Activated CD4-positive, alpha-beta T cell treated with anti-CD3 and anti-CD28 coated beads, Interleukin-2, amount 50 U/mL, for 4 hours (primary cell): Measurements from ENCODE around the gene ABCB9.

Experiments
- DNase-seq, 2 experiments: peaks; one replicate each; pipeline ENCODE4 v3.0.0-alpha.2; 2020

Gene ABCB9

DNA sequence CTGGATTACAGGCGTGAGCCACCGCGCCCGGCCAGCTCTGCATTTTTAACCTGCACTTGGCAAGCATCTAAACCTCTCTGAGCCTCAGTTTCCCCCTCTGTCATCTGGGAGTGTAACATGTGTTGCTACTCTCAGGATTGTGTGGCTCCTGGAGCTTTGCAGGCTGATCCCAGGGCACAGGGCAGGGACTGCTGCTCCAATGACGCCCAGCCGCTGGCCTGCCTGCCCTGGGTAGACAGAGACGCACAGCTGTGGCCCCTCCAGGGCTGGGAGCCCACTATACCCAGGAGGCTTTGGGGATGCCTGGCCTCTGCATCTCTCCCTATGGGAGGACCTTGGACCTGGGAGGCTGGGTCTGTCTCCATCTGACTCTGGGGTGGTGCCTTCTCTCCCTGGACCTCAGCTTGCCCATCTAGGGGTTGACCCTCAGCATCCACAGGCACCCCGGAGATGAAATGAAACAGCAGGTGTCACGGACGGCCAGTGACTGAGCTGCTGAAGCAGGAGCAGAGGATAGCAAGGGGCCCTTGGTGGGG lies 27.9 kb upstream of the ABCB9 start:
- DNase-seq: no peak

DNA sequence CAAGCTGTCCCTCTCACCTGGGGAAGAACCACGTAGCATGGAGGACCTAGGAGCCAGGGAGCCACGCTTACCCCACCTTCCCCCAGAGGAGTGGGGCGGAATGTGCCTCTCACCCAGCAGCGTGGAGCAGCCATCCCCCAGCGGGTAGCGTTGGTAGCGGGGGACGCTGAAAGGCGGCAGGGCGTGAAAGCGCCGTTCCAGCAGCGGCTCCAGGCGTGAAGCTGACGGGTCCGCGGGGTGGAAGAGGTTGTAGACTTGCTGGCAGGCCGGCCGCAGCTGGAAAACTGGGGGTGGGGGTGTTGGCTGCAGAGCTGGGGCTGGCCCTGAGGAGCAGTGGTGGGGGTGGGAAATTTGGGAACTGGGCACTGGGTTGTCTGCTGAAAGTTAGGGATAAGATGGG lies 26.1 kb upstream of the ABCB9 start:
- DNase-seq: no peak

DNA sequence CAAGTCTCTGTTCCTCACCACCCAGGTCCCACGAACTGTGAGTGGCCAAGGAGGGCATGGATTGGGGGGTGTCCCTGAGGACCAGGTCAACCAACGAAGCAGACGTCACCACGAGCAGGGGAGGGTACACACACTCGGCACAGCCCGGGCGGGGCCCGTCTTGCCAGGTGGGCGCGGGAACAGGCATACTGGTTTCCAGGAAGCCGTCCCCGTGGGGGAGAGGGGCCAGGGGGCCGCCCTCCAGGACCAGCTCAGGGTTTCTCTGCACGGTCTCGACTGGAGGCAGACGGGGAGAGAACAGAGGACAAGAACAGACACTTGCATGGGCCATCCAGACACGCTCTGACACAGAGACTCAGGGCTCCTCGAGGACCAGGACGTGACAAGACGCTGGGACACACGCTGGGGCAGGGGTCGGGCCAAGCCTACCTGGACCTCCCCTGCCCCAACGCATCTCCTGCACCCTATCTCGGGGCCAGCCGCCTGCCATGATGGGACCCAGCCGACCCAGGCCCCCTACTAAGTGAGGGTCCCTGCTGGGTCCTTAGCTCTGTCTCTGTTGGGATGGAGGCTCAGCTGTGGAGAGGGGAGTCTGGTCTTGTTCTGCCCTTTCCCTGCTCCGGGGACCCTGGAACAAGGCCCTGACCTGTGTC lies 25.5 kb upstream of the ABCB9 start:
- DNase-seq: no peak

DNA sequence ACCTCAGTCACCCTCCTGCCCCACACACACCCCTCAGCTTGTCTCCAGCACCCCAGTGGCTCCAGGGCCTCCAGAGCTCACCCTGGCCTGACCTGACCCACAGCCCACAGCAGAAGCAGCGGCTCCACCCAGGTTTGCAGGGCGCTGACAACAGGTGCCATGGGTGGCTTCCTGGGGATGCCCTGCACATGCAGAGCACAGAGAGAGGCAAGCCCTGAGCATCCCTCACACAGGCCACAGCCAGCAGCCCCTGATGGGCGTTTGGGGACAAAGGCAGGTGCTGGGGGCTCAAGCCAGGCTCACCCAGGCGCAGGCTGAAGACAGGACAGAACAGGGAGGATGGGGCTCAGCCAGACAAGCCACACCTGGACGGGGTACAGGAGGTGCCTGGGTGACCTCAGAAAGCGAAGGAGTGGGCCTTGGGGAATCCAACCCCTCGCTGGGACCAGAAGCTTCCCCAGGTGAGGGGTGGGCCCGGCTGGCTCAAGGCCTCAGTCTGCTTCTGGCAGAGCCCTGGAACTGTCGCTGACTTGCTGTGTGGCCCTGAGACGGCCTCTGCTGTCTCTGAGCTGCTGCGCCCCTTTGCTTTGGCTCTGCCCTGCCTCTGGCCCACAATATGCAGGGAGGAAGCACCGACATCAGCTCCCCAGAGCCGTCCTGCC lies 24.8 kb upstream of the ABCB9 start:
- no peak for DNase-seq

DNA sequence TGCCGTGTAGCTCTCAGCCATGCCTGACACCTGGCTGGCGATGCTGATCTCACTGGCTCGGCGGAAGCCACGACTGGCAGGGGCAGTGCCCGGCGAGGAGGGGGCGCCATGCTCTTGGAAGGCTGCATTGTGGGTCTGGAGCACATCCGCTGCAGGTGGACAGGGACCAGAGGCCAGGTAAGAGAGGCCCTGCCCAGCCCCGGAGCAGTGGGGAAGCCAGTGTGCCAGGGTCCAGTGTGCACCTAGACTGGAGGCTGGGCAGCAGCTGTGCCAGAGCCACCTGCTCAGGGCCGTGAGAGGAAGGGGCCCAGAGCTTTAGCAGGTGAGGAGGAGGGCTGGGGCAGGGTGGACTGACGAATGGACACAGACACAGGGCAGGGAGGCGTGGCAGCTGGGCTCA lies 24.3 kb upstream of the ABCB9 start:
- DNase-seq: no peak

DNA sequence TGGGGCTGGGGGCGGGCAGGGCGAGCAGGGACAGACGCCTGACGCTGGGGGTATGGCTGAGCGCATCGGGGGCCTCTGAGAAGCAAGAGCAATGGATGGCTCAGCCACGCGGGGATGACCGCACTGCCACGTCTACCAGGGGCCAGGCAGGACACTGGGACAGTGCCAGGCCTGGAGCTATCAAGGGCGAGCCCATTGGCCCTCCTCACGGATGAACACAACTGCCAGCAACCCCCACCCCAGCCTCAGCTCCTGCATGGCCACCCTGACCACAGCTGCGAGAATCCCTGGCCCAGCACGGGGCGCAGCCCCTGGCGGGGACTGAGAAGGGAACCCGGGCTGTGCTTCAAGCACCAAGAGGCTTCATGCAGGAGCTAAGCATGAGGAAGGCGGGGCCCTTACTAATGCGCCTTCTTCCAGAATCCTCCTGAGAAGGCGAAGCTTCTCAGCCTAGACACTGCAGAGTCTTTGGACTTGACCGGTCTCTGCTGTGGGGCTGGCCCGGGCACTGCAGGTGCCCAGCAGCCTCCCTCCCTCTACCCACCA lies 23.7 kb upstream of the ABCB9 start:
- DNase-seq: no peak

DNA sequence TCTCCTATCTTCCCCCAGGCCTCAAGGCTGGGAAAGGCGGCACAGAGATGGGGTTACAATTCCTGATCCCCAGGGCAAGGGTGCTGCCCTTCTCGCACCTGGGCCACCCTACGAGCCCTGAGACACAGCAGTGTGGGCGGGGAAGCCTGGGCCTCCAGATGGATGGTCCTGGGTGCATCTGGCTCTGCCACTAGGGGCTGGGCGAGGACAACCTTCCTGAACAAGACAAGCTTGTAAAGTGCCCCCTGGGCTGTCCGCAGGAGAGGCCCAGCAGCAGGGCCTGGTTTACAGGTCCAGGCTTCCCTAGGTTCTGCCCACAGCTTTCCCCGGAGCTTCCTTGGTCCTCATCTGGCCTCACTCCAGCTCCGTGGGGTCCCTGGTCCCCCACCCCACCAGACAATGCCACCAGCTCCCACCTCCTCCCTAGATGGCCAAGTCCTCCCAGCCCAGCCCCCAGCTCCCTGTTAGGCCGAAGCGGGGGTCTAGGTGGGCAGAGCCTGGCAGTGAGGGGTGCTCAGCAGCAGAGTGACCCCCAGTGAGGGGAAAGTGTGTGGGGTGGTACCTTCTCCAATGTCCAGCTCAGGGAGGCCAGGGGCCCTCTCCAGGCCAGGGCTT lies 23.1 kb upstream of the ABCB9 start:
- no peak for DNase-seq

DNA sequence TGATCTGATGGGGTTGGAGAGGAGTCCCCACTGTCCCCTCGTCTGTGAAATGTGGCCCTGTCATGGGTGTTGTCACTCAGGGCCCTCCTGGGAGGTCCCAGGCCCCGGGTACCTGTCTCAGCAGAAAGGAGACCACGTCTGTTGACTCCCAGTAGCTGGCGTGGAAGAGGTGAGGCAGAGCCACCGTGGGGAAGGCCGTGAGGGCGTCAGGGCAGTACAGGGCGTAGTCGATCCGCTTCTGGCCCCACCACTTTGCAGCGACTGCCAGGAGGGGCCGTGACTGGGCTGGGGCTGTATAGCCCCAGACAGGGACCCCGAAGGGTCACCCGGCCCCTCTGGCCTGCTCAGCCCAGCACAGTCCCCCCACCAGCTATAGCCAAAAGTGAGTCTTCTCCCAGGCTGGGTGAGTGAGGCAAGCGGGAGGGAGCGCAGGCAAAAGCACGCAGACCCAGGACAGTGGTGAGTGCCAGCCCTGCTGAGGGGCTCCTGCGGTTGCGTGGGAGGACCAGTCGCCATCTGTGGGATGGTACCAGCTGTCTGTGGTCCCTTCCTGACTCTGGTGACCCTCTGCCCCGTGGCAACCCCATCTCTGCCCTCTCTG lies 22.4 kb upstream of the ABCB9 start:
- no peak for DNase-seq

DNA sequence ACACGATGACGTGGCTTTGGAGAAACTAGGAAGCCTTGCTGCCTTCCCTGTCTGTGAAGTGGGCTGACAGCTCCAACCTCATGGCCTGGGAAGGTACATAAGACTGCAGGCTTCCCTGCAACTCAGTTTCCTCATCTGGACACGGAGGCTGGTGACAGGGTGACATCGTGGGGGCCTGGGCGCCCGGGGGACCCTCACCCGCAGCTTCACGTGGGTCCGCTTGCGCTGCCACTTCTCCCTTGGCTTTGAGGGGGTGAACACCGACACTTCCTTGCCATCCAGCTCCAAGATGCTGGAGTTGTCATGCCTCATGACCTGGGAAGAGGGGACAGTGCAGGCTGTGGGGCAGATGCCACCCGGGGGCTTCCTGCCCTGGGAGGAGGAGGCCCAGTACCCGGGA lies 21.8 kb upstream of the ABCB9 start:
- no peak for DNase-seq

DNA sequence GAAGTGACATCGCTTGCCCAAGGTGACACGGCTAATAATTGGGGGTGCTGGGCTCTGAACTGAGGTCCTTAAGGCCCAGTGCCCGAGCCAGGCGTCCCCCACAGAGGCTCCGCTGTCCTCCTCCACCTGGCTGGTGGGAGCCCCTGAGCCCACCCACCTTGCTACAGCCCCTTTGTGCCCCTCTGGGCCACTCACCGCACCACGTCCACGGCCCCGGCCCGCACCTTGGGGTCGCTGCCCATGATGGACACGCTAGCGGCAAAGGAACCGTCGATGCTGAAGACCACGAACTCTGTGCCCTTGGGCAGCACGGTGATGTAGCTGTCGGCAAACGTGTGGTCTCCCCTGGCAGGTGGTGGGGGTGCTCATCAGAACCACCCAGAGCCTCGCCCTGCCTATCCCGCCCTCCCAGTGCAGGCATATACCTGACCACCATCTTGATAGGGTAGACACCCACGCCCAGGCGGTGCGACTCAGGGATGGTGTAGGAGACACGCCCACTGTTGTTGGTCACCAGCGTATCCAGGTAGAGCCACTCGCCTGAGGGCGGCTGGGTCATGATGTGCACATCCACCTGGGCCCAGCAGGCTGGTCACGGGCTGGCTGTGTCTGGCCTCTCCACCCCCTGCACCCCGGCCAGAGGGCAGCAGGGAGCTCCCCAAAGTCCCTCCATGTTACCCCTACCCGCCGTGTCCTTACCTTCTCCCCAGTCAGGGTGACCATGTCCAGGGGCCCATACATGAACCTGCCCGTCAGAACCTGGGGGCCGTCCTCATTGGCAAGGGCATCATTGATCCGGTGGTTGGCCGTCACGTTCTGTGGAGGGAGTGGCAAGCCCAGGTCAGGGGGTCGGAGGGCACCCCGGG lies 21.1 kb upstream of the ABCB9 start:
- no peak for DNase-seq

DNA sequence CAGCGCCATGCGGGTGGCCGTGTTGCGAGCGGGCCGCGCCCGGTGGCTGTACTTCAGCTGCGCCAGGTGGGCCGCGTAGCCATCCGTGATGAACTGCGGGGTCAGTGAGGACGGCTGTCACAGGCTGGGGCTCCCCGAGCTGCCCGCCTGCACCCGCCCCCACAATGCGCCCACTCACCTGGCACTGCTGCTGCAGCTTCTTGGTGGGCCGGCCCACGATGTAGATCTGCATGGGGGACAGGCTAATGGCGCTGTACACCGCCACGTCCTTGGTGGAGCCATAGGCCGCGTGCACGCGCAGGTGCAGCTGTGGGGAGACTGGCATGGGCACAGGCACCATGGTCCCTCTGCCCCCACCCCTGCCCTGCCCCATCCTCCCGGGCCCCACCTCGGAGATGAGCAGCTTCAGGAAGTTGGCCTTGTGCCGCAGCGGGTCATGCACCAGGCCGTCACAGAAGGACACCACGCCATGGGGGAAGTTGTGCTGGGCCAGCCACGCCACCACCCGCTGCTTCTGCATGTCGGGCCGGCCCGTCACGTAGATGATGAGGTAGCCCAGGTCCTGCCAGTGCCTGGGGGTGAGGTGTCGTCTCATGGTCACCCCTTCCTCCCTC lies 20.1 kb upstream of the ABCB9 start:
- no peak for DNase-seq

DNA sequence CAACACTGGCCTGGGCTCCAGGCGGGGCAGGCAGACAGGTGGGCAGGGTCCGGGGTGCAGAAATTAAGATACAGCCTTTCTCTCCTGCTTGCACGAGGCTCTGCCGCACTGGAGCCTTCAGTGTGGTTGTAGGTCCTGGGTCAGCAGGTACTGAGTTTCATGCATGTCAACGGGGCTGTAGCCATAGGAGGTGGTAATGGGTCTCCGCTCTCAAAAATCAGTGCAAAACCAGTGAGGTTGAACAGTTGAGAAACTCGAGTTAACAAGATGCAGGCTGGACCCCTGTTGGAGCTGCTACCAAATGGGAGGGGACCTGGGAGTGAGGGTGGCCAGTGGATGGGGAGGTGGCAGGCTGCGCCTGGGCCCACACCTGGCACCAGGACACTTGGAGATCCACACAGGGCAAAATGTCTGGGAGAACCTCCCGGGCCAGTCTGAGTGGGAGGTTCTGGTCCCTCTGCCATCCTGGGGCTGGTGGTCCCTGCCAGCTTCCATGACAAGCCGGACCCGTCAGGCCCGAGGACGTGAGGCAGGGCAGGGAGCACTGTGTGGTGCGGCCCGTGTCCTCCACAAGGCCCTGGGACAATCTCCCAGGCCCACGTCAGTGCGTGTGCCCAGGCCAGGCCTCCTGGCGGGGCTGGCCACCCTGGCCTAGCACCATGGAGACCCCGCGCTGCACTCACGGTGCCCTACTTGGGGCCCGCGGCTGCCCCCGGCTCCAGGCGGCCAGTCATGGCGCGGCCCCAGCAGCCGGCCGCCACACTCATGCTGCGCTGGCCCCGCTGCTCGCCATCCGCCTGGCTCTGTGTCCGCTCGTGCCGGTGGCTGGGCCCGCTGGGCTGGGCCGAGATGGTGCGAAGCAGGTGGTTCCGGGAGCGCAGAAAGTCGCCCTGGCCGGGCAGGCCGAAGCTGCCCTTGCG lies 19.3 kb upstream of the ABCB9 start:
- DNase-seq: no peak

DNA sequence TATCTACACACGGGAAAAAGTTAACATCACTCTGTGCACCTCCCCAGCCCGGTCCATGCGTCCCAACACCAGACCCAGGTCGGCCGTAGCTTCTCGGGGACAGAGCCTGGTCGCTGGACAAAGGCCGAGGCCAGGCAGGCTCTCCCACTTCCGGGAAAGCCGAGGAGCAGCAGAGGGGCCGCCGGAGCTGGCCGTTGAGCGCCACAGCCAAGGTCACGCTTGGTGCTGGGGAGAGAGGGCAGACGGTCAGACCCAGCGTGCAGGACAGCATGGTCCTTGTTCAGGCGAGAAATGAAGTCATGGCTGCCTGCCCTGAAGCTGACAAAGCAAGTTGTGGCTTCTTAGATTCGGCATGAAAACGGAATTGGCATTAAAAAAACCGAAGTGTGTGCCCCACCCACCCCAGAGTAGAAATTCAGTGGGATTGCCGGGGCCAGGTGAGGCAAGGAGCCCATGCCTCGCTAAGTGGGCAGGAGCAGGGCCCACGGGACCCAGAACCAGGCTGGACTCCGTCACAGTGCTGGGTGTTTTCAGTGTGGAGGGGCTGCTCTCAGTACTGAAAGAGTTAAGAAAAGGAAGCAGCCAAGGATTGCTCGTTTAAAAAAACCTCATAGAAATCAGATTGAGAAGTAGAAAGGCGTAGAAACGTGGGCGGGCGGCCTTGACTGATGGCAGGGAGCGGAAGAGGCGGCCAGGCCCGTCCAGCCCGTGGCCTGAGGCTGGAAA lies 18.5 kb upstream of the ABCB9 start:
- no peak for DNase-seq

DNA sequence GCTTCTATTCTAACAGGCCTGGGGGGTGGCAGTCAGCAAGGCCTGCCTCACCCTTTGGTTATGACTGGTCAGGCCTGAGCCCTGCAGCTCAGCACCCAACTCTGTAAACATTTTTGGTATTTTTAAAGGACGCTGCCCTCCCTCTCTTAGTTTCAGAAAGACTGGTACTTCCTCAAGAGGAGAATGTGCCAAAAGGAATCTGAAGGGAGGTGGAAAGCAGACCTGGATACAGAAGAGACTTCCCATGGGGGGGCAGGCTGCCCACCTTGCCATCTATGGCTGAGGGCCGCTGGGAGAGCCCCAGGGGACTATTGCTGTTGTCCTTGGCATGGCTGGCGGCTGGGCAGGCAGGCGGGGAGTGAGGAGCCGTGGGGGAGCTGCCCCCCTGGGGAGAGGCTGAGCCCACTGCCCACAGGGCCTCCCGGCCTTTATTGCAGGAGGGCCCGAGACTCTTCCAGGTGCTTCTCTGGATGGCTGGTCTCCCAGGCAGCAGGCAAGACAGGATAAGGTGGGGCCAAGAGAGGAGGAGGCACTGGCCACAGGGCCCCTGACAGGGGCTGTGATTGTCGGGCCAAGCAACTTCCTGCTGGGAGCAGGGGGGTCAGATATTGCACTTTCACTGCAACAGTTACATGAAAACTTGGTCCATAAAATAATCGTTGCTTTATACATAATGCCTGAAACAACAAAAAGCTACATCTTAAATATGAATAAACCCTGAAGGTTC lies 17.7 kb upstream of the ABCB9 start:
- DNase-seq: no peak

DNA sequence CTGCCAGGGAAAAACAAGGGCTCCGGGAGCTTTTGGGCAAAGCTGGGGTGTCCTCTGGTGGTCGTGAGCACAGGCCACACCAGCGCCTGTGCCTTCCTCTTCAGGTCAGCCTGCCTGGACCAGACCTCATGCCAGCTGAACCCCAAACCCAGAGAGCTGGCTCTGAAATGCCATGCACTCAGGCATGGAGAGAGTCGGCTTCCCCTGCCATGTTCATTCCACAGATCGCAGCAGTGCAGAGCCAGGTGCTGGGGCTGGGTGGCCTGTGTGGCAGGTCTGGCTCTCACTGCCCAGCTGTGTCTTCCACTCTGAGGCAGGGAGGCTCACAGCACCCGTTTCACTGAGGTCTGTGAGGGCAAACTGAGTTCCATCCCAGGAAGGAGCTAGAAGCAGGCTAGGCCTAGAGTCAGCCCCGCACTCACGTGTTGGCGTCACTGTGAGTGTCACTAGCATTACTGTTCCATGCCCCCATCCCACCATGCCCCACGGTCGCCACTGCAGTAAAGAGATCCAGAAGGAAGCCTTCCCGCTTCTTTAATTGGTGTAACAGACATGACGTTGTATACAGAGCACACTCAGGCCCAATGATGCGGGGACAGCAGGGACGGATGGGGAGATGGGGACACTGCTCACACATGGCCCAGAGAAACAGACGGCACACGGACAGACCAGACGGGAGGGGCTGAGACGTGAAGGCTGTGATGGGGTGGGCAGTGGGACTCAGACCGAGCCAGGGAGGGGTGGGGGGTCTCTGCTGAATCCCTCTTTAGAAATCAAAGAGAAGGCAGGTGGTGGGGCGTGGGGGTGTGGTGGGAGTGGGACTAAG lies 16.9 kb upstream of the ABCB9 start:
- DNase-seq: no peak

DNA sequence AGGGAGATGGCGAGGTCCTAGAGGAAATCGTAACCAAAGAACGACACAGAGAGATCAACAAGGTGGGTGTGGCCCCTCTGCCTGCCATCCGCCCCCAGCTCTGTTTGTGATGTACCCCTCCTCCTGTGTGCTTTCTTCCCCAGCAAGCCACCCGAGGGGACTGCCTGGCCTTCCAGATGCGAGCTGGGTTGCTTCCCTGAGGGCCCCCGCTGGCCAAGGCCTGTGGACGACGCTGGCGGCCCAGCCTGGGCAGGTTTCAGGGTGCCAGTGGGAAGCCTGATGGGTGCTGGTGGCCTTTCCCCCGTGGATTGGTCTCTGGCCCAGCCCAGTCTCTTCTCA lies 16.2 kb upstream of the ABCB9 start:
- DNase-seq: no peak

DNA sequence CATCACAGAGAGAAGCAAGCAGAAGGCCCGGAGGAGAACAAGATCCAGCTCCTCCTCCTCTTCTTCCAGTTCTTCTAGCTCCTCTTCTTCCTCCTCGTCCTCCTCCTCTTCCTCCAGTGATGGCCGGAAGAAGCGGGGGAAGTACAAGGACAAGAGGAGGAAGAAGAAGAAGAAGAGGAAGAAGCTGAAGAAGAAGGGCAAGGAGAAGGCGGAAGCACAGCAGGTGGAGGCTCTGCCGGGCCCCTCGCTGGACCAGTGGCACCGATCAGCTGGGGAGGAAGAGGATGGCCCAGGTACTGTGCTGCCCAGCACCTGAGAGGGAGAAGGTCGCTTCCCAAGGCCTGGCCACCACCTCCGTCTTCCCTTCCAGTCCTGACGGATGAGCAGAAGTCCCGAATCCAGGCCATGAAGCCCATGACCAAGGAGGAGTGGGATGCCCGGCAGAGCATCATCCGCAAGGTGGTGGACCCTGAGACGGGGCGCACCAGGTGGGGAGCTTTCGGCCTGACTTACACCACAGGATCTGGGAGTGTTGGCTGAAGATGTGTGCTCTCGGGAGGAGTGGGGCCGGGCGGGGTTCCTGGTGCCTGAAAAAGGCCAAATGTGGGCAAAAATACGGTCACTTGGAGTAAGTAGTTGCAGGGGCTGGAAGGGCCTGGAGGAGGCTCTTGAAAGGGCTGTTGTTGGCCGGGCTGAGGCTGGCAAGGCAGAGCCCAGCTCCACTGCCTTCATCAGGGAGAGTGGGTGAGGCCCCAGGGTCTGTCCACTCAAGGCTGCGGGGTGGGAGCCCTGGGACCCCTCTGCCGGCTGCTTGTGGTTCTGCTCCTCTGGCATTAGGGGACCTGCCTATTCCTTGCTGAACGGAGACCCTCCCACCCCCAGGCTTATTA lies 15.6 kb upstream of the ABCB9 start:
- DNase-seq: no peak

DNA sequence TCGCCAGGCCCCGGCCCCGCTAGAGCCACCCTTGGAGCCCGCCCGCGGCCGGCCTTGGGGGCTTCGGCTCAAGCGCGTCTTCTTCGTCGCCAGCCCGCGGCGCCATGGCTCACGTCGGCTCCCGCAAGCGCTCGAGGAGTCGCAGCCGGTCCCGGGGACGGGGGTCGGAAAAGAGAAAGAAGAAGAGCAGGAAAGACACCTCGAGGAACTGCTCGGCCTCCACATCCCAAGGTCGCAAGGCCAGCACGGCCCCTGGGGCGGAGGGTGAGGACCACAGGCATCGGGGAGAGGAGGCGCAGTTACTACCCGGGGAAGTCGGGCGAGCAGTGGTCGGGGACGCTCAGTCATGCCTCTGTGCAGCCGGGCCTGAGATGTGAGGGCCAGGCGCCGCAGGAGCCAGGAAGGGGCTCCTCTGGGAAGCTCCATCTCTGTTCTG lies 14.8 kb upstream of the ABCB9 start:
- no peak for DNase-seq
